Natural killer cell treated with Interleukin-12 subunit alpha and Interleukin-12 subunit beta and Interleukin-15 and Interleukin-18, amount 100 ng/mL, for 72 hours (primary cell): ENCODE measurements around the gene CTNNBIP1. TPM values are rescaled to one million over a fixed set of nuclear protein-coding genes. Genes with fewer than 3 reads are reported as not detected.
A peak's percentile ranks its signal among the peaks of the same experiment; 100 is the strongest.
"Not testable (repeated sequence)": the region's sequence is repeated elsewhere in the genome, so short reads cannot be mapped to it uniquely, and the experiment has no call there.

Experiments used
- ATAC-seq, 2 donors: fragments of 150-1000 bp; cut with Tn5 transposase in 1 of 2; sonication (Bioruptor Pico), chemical (Tn5 transposase) in 1 of 2; 2 replicates each; pipeline ENCODE4 v1.10.0; 2021
- DNase-seq: peaks from one replicate; pipeline ENCODE4 v3.0.0; 2022; ENCODE audit warnings: low spot score
- H3K27ac Mint-ChIP-seq, 2 donors: 1 replicate in 1 of 2; 2 replicates in 1 of 2; pipeline ENCODE4 v1.8.0; 2022; ENCODE audit warnings: mixed read lengths in 2 of 2, mild to moderate bottlenecking in 1 of 2, moderate library complexity in 1 of 2
- H3K27me3 Mint-ChIP-seq, 2 donors: 1 replicate in 1 of 2; 2 replicates in 1 of 2; pipeline ENCODE4 v1.8.0; 2022; ENCODE audit warnings: mixed read lengths in 2 of 2
- H3K36me3 Mint-ChIP-seq: one replicate; pipeline ENCODE4 v1.8.0; 2022; ENCODE audit warnings: mixed read lengths
- H3K4me1 Mint-ChIP-seq, 2 donors: 1 replicate in 1 of 2; 2 replicates in 1 of 2; pipeline ENCODE4 v1.8.0; 2022; ENCODE audit warnings: low read depth in 2 of 2, mixed read lengths in 2 of 2, mild to moderate bottlenecking in 1 of 2
- H3K4me3 Mint-ChIP-seq: one replicate; pipeline ENCODE4 v1.8.0; 2022; ENCODE audit warnings: mixed read lengths
- H3K9me3 Mint-ChIP-seq: 2 replicates; pipeline ENCODE4 v1.8.0; 2022; ENCODE audit warnings: mixed read lengths
- total RNA-seq, 2 donors: library from RNA; stranded (reverse); gene quantifications; one replicate each; pipeline ENCODE4 v1.2.3, GENCODE V29; 2022

The CTNNBIP1 gene
- total RNA-seq, 2 donors from 2014 or later, result 12.5 to 18.7 TPM

DNA sequence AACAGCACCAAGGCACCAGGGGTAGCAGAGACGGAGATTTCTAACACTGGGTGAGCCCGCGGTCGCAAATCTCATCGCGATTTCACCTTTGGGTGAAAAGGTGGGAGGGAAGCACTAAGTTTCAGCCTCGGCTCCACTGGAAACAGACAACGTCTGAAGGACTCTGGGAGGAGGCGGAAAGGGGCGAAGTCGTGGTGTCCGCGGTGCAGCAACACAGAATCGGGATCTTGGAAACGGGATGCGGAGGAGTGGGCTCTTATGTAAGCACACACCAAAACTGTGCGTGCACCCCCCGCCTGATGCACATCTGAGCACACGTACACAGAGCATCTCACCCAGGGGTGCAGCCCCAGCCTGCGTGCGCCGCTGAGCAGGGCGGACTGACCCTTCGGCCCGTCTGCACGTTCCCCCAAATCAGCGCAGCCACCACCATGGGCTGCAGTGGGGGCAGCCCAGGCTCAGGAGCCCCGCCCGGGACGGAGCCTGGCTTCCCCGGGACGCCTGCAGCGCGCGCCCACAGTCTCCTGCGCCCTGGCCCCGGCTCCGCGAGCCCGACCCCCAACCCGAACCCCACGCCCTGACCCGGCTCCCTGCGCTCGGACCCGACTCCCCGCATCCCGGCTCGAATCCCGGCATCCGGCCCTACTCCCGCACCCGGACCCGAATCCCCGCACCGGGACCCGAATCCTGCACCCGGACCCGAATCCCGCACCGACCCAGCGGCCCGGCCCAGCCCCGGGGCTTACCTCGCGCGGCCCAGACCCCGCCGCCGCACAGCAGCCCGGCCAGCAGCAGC is 87.0 kb downstream of the CTNNBIP1 start:
- Mint-ChIP-seq H3K9me3 (no peaks in the 10 kb centered on the region), H3K27me3 (no peaks in the 10 kb centered on the region), H3K4me3 (peak overlapping the region; percentile 92), H3K36me3 (no peaks in the 10 kb centered on the region), H3K4me1 (peaks cover 34 to 37% of the 10 kb centered on the region in 2 donors), H3K27ac (peak overlapping the region; percentile 47 to 74)
- peak; percentile 16 to 45 for ATAC-seq
- DNase-seq, result no peak

- Mint-ChIP-seq H3K4me3 (peak overlapping the region; percentile 92), H3K4me1 (peaks cover 32 to 33% of the 10 kb centered on the region in 2 donors), H3K27me3 (no peaks in the 10 kb centered on the region), H3K36me3 (no peaks in the 10 kb centered on the region), H3K27ac (peak overlapping the region; percentile 47 to 74), H3K9me3 (no peaks in the 10 kb centered on the region)
- no peak for ATAC-seq
- DNase-seq, result no peak
Measured at GRCh38 chr1:9822490-9822889, 87.6 kb downstream of the CTNNBIP1 start.

GRCh38 chr1:9821710-9822109 is 88.4 kb downstream of the CTNNBIP1 start:
- Mint-ChIP-seq H3K27ac (peak overlapping the region in 1 of 2 donors; percentile 74), H3K9me3 (no peaks in the 10 kb centered on the region), H3K27me3 (no peaks in the 10 kb centered on the region), H3K4me1 (peaks cover 31 to 32% of the 10 kb centered on the region in 2 donors), H3K4me3 (peak overlapping the region; percentile 92), H3K36me3 (no peaks in the 10 kb centered on the region)
- no peak for ATAC-seq
- DNase-seq, result no peak

- Mint-ChIP-seq H3K4me3 (no peak overlapping the region), H3K27ac (no peak overlapping the region), H3K27me3 (no peaks in the 10 kb centered on the region), H3K9me3 (no peaks in the 10 kb centered on the region), H3K36me3 (no peaks in the 10 kb centered on the region), H3K4me1 (peaks cover 26 to 34% of the 10 kb centered on the region in 2 donors)
- ATAC-seq (no peak), DNase-seq (no peak)
Measured at GRCh38 chr1:9820521-9820920, 89.5 kb downstream of the CTNNBIP1 start.

- H3K4me1 Mint-ChIP-seq, result peaks cover 14 to 21% of the 10 kb centered on the region in 2 donors
- no peak for ATAC-seq
Measured at GRCh38 chr1:9817734-9818133, 92.3 kb downstream of the CTNNBIP1 start.

GRCh38 chr1:9816199-9816598 is 93.9 kb downstream of the CTNNBIP1 start:
- Mint-ChIP-seq H3K9me3 (no peaks in the 10 kb centered on the region), H3K4me3 (no peak overlapping the region), H3K4me1 (peaks cover 6 to 11% of the 10 kb centered on the region in 2 donors), H3K27ac (no peak overlapping the region), H3K27me3 (no peaks in the 10 kb centered on the region), H3K36me3 (no peaks in the 10 kb centered on the region)
- ATAC-seq (no peak), DNase-seq (no peak)

More at GRCh38 chr1:9817734-9818133, 92.3 kb downstream of the CTNNBIP1 start:
- Mint-ChIP-seq H3K27ac (no peak overlapping the region), H3K9me3 (no peaks in the 10 kb centered on the region), H3K4me3 (no peak overlapping the region), H3K27me3 (no peaks in the 10 kb centered on the region), H3K36me3 (no peaks in the 10 kb centered on the region)
- DNase-seq, result no peak

DNA sequence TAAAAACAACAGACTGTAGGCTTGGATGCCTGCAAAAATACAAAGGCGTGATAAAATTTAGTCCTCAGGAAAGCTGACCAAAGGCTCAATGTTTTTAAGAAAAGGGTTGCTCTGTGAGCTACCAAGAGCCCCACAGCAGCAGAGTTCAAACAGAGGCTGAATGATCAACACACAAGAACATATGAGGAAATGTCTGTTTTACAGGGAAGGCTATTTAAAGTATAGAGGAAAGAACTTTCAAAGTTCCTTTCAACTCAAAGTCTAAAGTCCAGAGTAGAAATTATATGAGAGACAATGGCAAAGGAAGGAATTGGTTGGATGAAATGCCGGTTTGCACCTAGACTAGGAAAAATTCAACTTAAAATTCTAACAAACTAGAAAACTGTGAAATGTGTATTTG is 94.9 kb downstream of the CTNNBIP1 start:
- ATAC-seq (no peak), DNase-seq (no peak)
- Mint-ChIP-seq H3K4me1 (peaks cover 8 to 11% of the 10 kb centered on the region in 2 donors), H3K4me3 (no peak overlapping the region), H3K27me3 (no peaks in the 10 kb centered on the region), H3K9me3 (no peaks in the 10 kb centered on the region), H3K27ac (no peak overlapping the region), H3K36me3 (no peaks in the 10 kb centered on the region)

DNA sequence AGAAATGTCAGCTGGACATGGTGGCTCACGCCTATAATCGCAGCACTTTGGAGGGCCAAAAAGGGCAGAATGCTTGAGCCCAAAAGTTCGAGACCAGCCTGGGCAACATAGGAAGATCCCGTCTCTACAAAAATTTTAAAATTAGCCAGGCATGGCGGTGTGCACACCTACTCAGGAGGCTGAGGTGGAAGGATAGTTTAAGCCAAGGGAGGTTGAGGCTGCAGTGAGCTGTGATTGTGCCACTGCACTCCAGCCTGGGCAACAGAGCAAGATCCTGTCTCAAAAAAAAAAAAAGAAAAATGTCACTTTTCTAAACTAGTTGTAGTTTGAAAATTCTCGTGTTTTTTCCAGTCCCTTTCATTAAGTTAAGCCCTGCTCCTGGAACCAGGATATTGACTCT is 95.5 kb downstream of the CTNNBIP1 start:
- H3K27ac Mint-ChIP-seq, result no peak overlapping the region
- no peaks in the 10 kb centered on the region for H3K9me3 Mint-ChIP-seq
- no peaks in the 10 kb centered on the region for H3K36me3 Mint-ChIP-seq
- no peak for ATAC-seq
- no peak overlapping the region for H3K4me3 Mint-ChIP-seq
- no peak for DNase-seq
- peaks cover 10 to 11% of the 10 kb centered on the region in 2 donors for H3K4me1 Mint-ChIP-seq
- no peaks in the 10 kb centered on the region for H3K27me3 Mint-ChIP-seq

DNA sequence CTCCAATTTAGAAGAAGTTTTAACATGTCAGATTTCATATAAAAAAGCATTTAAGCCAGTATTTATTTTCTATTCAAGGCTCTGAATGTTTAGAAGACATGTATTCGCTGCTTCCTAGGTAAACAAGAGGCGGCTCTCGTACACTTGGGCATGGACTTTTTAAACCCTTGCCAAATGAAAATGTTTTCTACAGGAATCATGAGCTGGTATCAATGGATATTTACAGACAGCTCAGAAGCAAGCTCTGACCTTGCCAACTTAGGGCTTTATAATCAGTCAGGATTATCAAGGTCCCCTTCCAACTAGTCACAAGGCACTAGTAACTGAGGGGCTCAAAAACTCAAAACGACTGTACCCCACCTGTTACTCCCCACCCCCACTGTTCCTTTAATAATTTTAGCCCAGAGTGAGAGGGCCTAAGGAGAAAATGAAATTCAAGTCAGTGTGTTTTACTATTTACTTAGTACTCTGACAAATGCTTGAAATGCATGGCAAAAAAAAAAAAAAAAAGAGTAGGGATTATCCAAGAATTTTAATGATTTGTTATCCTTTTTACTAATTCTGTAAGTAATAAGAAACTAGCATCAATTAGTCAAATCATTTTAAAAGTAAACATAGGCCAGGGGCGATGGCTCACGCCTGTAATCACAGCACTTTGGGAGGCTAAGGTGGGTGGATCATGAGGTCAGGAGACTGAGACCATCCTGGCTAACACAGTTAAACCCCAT is 98.7 kb downstream of the CTNNBIP1 start:
- Mint-ChIP-seq H3K27me3 (no peaks in the 10 kb centered on the region), H3K4me3 (no peak overlapping the region), H3K4me1 (peaks cover 26 to 29% of the 10 kb centered on the region in 2 donors), H3K9me3 (no peaks in the 10 kb centered on the region), H3K36me3 (no peaks in the 10 kb centered on the region), H3K27ac (no peak overlapping the region)
- ATAC-seq (no peak), DNase-seq (no peak)

DNA sequence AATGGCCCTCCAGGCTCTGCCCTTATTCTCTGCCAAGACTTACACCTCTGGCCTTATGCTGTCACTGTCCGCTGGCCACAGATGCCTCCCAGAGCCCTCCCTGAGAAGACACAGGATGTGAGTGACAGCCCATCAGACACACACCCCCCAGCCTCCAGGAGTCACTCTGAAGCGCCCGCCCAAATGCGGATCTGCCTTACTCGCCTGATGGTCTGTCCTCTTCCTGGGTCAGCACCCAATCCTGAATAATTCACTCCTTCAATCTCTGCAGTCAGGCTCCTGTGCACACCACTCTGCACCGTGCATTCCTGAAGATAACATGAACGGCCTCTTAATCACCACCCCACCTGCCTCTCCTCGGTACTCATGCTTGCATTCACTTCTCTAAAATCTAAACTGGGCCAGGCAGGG is 101.0 kb downstream of the CTNNBIP1 start:
- DNase-seq (no peak), ATAC-seq (peak; percentile 43 to 46)
- H3K4me3 Mint-ChIP-seq, result no peak overlapping the region
- H3K9me3 Mint-ChIP-seq, result no peaks in the 10 kb centered on the region
- H3K27ac Mint-ChIP-seq, result peak overlapping the region in 1 of 2 donors; percentile 22
- no peaks in the 10 kb centered on the region for H3K27me3 Mint-ChIP-seq
- H3K4me1 Mint-ChIP-seq, result peaks cover 23 to 24% of the 10 kb centered on the region in 2 donors
- no peaks in the 10 kb centered on the region for H3K36me3 Mint-ChIP-seq

DNA sequence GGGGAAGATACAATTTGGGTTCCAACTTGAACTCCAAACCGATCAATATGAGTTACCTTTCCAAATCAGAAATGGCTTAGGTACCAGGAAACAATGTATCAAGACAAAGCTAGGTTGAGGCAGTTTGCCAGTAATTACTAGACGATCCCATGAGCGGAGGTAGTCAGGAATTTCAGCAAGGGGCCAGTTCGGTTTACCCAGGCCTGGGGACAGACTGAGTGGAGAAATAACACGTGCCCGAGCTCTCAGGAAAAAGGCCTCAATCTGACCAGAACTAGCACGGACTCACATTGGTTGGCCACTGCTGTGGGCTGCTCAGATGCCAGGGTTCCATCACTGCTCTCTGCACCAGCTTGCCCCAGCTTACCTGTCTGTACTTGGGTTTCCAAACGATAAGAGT is 101.6 kb downstream of the CTNNBIP1 start:
- H3K36me3 Mint-ChIP-seq, result no peaks in the 10 kb centered on the region
- H3K9me3 Mint-ChIP-seq, result no peaks in the 10 kb centered on the region
- ATAC-seq, result no peak
- H3K4me3 Mint-ChIP-seq, result no peak overlapping the region
- DNase-seq, result no peak
- H3K27ac Mint-ChIP-seq, result peak overlapping the region in 1 of 2 donors; percentile 27
- peaks cover 23 to 24% of the 10 kb centered on the region in 2 donors for H3K4me1 Mint-ChIP-seq
- H3K27me3 Mint-ChIP-seq, result no peaks in the 10 kb centered on the region

DNA sequence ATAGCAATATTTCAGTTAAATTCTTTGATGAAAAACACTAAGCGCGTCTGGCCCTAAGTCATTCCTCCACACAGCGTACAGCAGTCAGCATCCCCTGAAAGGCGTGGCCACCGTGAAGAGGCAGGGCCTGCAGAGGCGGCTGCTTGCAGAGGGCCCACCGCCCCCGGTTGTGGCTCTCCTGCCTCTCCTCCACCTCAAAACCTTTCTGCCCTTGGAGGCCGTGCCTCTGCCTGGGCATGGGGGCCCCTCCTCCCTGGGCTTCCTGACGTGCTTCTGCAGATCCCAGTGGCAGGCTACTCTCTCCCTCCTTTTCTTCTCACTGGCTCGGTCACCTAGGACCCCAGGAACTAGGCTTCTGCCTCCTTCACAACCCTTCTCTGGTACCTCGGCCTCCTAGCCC is 102.5 kb downstream of the CTNNBIP1 start:
- H3K27me3 Mint-ChIP-seq, result no peaks in the 10 kb centered on the region
- no peak overlapping the region for H3K4me3 Mint-ChIP-seq
- peaks cover 23 to 24% of the 10 kb centered on the region in 2 donors for H3K4me1 Mint-ChIP-seq
- H3K36me3 Mint-ChIP-seq, result no peaks in the 10 kb centered on the region
- H3K9me3 Mint-ChIP-seq, result no peaks in the 10 kb centered on the region
- ATAC-seq (no peak), DNase-seq (no peak)
- H3K27ac Mint-ChIP-seq, result peak overlapping the region in 1 of 2 donors; percentile 27

- peaks cover 24 to 29% of the 10 kb centered on the region in 2 donors for H3K4me1 Mint-ChIP-seq
- H3K36me3 Mint-ChIP-seq, H3K27me3 Mint-ChIP-seq, DNase-seq, H3K4me3 Mint-ChIP-seq, H3K9me3 Mint-ChIP-seq, H3K27ac Mint-ChIP-seq, ATAC-seq: not testable (repeated sequence)
Measured at GRCh38 chr1:9805972-9806371, 104.1 kb downstream of the CTNNBIP1 start.

DNA sequence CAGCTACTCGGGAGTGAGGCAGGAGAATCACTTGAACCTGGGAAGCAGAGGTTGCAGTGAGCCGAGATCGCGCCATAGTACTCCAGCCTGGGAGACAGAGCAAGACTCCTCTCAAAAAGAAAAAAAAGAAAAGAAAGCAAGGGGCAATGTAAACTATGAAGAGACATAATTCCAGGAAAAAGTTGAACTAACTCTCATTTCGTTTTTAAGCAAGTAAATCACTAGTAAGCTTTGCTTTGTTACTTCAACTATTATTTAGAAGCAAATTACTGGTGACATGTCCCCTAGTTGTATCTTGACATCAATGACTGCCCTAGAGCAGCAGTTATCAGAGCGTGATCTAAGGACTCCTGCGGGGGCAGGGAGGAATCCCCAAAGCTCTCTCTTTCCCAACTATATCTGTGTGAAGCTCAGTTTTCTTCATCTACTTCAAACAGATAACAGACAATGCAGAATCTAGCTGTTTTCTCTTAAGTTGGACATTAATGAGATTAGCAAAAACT is 105.0 kb downstream of the CTNNBIP1 start:
- Mint-ChIP-seq H3K9me3 (no peaks in the 10 kb centered on the region), H3K36me3 (no peaks in the 10 kb centered on the region), H3K27ac (no peak overlapping the region), H3K4me1 (peaks cover 22 to 27% of the 10 kb centered on the region in 2 donors), H3K27me3 (no peaks in the 10 kb centered on the region), H3K4me3 (no peak overlapping the region)
- ATAC-seq (no peak), DNase-seq (no peak)
